GOT3 (cell line): ENCODE results near the gene RANBP9.

ENCODE experiments used
- DNase-seq: peaks from one replicate; lab custom pipeline; 2025; ENCODE audit warnings: mixed read lengths; lab: John Stamatoyannopoulos, UW

The RANBP9 gene

GRCh38 chr6:13711733-13712598 lies at the start of gene RANBP9:
RANBP9 (minus strand) TSS chr6:13711835; CDS start chr6:13711505, 330 bp downstream.
- DNase-seq, result peak; percentile 89

GRCh38 chr6:13760307-13761304 lies 49.0 kb upstream of the RANBP9 start:
- no peak for DNase-seq

- no peak for DNase-seq
Observed at GRCh38 chr6:13759025-13759424, 47.4 kb upstream of the RANBP9 start.

- no peak for DNase-seq
Observed at GRCh38 chr6:13754644-13755043, 43.0 kb upstream of the RANBP9 start.

- DNase-seq, result no peak
Observed at GRCh38 chr6:13743736-13744127, 32.1 kb upstream of the RANBP9 start.

GRCh38 chr6:13742961-13743735 lies 31.5 kb upstream of the RANBP9 start:
- no peak for DNase-seq

- DNase-seq, result no peak
Observed at GRCh38 chr6:13741365-13741764, 29.7 kb upstream of the RANBP9 start.

GRCh38 chr6:13735031-13735430 lies 23.4 kb upstream of the RANBP9 start:
- DNase-seq, result no peak

GRCh38 chr6:13733178-13733887 lies 21.7 kb upstream of the RANBP9 start:
- no peak for DNase-seq

- DNase-seq, result no peak
Observed at GRCh38 chr6:13730704-13731103, 19.1 kb upstream of the RANBP9 start.

GRCh38 chr6:13729891-13730290 lies 18.3 kb upstream of the RANBP9 start:
- no peak for DNase-seq

GRCh38 chr6:13725570-13725969 lies 13.9 kb upstream of the RANBP9 start:
- DNase-seq, result no peak

GRCh38 chr6:13725052-13725451 lies 13.4 kb upstream of the RANBP9 start:
- no peak for DNase-seq

- no peak for DNase-seq
Observed at GRCh38 chr6:13724182-13724581, 12.5 kb upstream of the RANBP9 start.

GRCh38 chr6:13722880-13723279 lies 11.2 kb upstream of the RANBP9 start:
- DNase-seq, result no peak

- no peak for DNase-seq
Observed at GRCh38 chr6:13718123-13718458, 6.5 kb upstream of the RANBP9 start.

GRCh38 chr6:13716955-13717295 lies 5.3 kb upstream of the RANBP9 start:
- no peak for DNase-seq

- DNase-seq, result no peak
Observed at GRCh38 chr6:13716225-13716954, 4.8 kb upstream of the RANBP9 start.

- no peak for DNase-seq
Observed at GRCh38 chr6:13715444-13715883, 3.8 kb upstream of the RANBP9 start.

GRCh38 chr6:13712599-13712898 lies 914 bp upstream of the RANBP9 start:
- DNase-seq, result no peak

GRCh38 chr6:13711324-13711732 lies 307 bp downstream of the RANBP9 start:
- DNase-seq, result no peak
